NCI-H524 (cell line): ENCODE data around the gene SAP30L.

Source experiments
- DNase-seq, 2 experiments: peaks; one replicate each; lab custom pipeline; 2025; lab: John Stamatoyannopoulos, UW

Gene SAP30L

GRCh38 chr5:154480847-154481246, 35.0 kb downstream of the SAP30L start:
- DNase-seq, result no peak

GRCh38 chr5:154481584-154482381, 36.0 kb downstream of the SAP30L start:
- DNase-seq, result no peak

GRCh38 chr5:154482528-154483449, 37.0 kb downstream of the SAP30L start:
- DNase-seq, result no peak

- DNase-seq, result peak in 1 of 2 experiments; percentile 8
These were observed 38.0 kb downstream of the SAP30L start for GRCh38 chr5:154483654-154484392.

- peak in 1 of 2 experiments; percentile 31 for DNase-seq
These were observed 38.7 kb downstream of the SAP30L start for GRCh38 chr5:154484393-154485095.

- no peak for DNase-seq
These were observed 39.3 kb downstream of the SAP30L start for GRCh38 chr5:154485096-154485491.

- no peak for DNase-seq
These were observed 40.1 kb downstream of the SAP30L start for GRCh38 chr5:154485850-154486426.

- peak in 1 of 2 experiments; percentile 43 for DNase-seq
These were observed 40.6 kb downstream of the SAP30L start for GRCh38 chr5:154486427-154486866.

GRCh38 chr5:154487541-154487940, 41.7 kb downstream of the SAP30L start:
- no peak for DNase-seq

- DNase-seq, result no peak
These were observed 46.1 kb downstream of the SAP30L start for GRCh38 chr5:154491941-154492340.

- DNase-seq, result no peak
These were observed 47.5 kb downstream of the SAP30L start for GRCh38 chr5:154493274-154493673.

- peak; percentile 56 to 70 for DNase-seq
These were observed 48.2 kb downstream of the SAP30L start for GRCh38 chr5:154494036-154494435.

GRCh38 chr5:154498591-154498990, 52.8 kb downstream of the SAP30L start:
- no peak for DNase-seq

GRCh38 chr5:154498994-154499393, 53.2 kb downstream of the SAP30L start:
- DNase-seq, result no peak

GRCh38 chr5:154501566-154501965, 55.8 kb downstream of the SAP30L start:
- DNase-seq, result peak in 1 of 2 experiments; percentile 17

- no peak for DNase-seq
These were observed 56.4 kb downstream of the SAP30L start for GRCh38 chr5:154502180-154502579.

GRCh38 chr5:154503698-154504039, 57.9 kb downstream of the SAP30L start:
- DNase-seq, result no peak

- peak; percentile 71 to 89 for DNase-seq
These were observed 59.8 kb downstream of the SAP30L start for GRCh38 chr5:154505567-154505966.

GRCh38 chr5:154506049-154506715, 60.4 kb downstream of the SAP30L start:
- no peak for DNase-seq

GRCh38 chr5:154506716-154507080, 60.9 kb downstream of the SAP30L start:
- DNase-seq, result no peak

GRCh38 chr5:154508114-154508513, 62.3 kb downstream of the SAP30L start:
- DNase-seq, result no peak
